ENCODE results near the gene CACNA2D3.

CACNA2D3 gene

GRCh38 chr3:54345847-54346375 lies 223.6 kb downstream of the CACNA2D3 start:
- DNase-seq = no peak

- no peak for DNase-seq
Observed at GRCh38 chr3:54347060-54347459, 224.7 kb downstream of the CACNA2D3 start.

GRCh38 chr3:54347933-54348332 lies 225.6 kb downstream of the CACNA2D3 start:
- no peak for DNase-seq

GRCh38 chr3:54349231-54349652 lies 226.9 kb downstream of the CACNA2D3 start:
- DNase-seq = no peak

- no peak for DNase-seq
Observed at GRCh38 chr3:54349691-54350090, 227.3 kb downstream of the CACNA2D3 start.

- no peak for DNase-seq
Observed at GRCh38 chr3:54353546-54353945, 231.2 kb downstream of the CACNA2D3 start.

GRCh38 chr3:54353946-54354345 lies 231.6 kb downstream of the CACNA2D3 start:
- no peak for DNase-seq

- DNase-seq = no peak
Observed at GRCh38 chr3:54355800-54356199, 233.4 kb downstream of the CACNA2D3 start.

GRCh38 chr3:54356261-54357045 lies 234.1 kb downstream of the CACNA2D3 start:
- DNase-seq = no peak

GRCh38 chr3:54357301-54357700 lies 234.9 kb downstream of the CACNA2D3 start:
- no peak for DNase-seq

- DNase-seq = no peak
Observed at GRCh38 chr3:54358316-54358715, 236.0 kb downstream of the CACNA2D3 start.

GRCh38 chr3:54358969-54359694 lies 236.8 kb downstream of the CACNA2D3 start:
- DNase-seq = no peak

GRCh38 chr3:54360320-54360719 lies 238.0 kb downstream of the CACNA2D3 start:
- no peak for DNase-seq

- no peak for DNase-seq
Observed at GRCh38 chr3:54361746-54362283, 239.5 kb downstream of the CACNA2D3 start.

- no peak for DNase-seq
Observed at GRCh38 chr3:54366007-54366750, 243.8 kb downstream of the CACNA2D3 start.

- DNase-seq = no peak
Observed at GRCh38 chr3:54366839-54367238, 244.5 kb downstream of the CACNA2D3 start.

- DNase-seq = no peak
Observed at GRCh38 chr3:54372232-54372631, 249.9 kb downstream of the CACNA2D3 start.

GRCh38 chr3:54374214-54374852 lies 252.0 kb downstream of the CACNA2D3 start:
- DNase-seq = no peak

- no peak for DNase-seq
Observed at GRCh38 chr3:54376142-54376807, 253.9 kb downstream of the CACNA2D3 start.

GRCh38 chr3:54376939-54377578 lies 254.7 kb downstream of the CACNA2D3 start:
- no peak for DNase-seq

GRCh38 chr3:54378184-54378583 lies 255.8 kb downstream of the CACNA2D3 start:
- DNase-seq = no peak

Measured in CD4-positive, alpha-beta T cell treated with Interleukin-4 for 1 hour (primary cell).